ENCODE measurements around the gene PCDHGA3. TPM values are rescaled to one million over a fixed set of nuclear protein-coding genes. Genes with fewer than 3 reads are reported as not detected.

The PCDHGA3 gene
- total RNA-seq, 4 donors from 2014 or later = 0.45 to 1.5 (median 0.52) TPM

- Histone ChIP-seq H3K27ac (no peak overlapping the region), H3K9me3 (peaks cover 19 to 87% (median 65%) of the 10 kb centered on the region in 3 donors), H3K4me1 (peaks cover 0 to 13% (median 4%) of the 10 kb centered on the region in 3 donors), H3K36me3 (peaks cover 5 to 48% (median 10%) of the 10 kb centered on the region in 3 donors), H3K4me3 (peak overlapping the region in 1 of 4 donors; percentile 81), H3K27me3 (no peaks in the 10 kb centered on the region)
- no peak for DNase-seq
- intact Hi-C loops (cut with DNase I) = no loop called here
- 92 to 94% methylated on average over 6 of the region's 6 CpGs for WGBS, 2 donors
- no peak for TF ChIP-seq POLR2A (IDR thresholded peaks at IDR 0.05)
- TF ChIP-seq CTCF (IDR thresholded peaks at IDR 0.05) = no peak
Measured at GRCh38 chr5:141319202-141319601, 24.4 kb upstream of the PCDHGA3 start.

GRCh38 chr5:141319699-141320098, 23.9 kb upstream of the PCDHGA3 start:
- H3K27me3 ChIP-seq = no peaks in the 10 kb centered on the region
- H3K4me1 ChIP-seq = peaks cover 0 to 13% (median 4%) of the 10 kb centered on the region in 3 donors
- peak overlapping the region in 3 of 4 donors; percentile 95 to 97 (median 95) for H3K27ac ChIP-seq
- no peak for DNase-seq
- H3K9me3 ChIP-seq = peaks cover 19 to 86% (median 61%) of the 10 kb centered on the region in 3 donors
- WGBS, 2 donors = 70 to 80% methylated on average over 5 of the region's 5 CpGs
- TF ChIP-seq CTCF (IDR thresholded peaks at IDR 0.05) (no peak), POLR2A (IDR thresholded peaks at IDR 0.05) (no peak)
- peak overlapping the region; percentile 55 to 82 (median 76) for H3K4me3 ChIP-seq
- intact Hi-C loops (cut with DNase I) = no loop called here
- H3K36me3 ChIP-seq = peaks cover 5 to 48% (median 10%) of the 10 kb centered on the region in 3 donors

- intact Hi-C loops (cut with DNase I) = no loop called here
- peaks cover 5 to 44% (median 10%) of the 10 kb centered on the region in 3 donors for H3K36me3 ChIP-seq
- H3K27ac ChIP-seq = peak within 1 kb of the TSS; percentile 86 to 97 (median 95)
- H3K4me3 ChIP-seq = peak within 1 kb of the TSS; percentile 55 to 82 (median 76)
- peak; percentile 73 to 88 (median 80) for TF ChIP-seq CTCF (IDR thresholded peaks at IDR 0.05)
- peak in 3 of 4 donors; percentile 79 to 95 (median 85) for TF ChIP-seq POLR2A (IDR thresholded peaks at IDR 0.05)
- WGBS, 2 donors = 3 to 4% methylated on average over 32 to 41 of the region's 67 CpGs
- peak; percentile 63 for DNase-seq
- H3K4me1 ChIP-seq = peaks cover 0 to 13% (median 4%) of the 10 kb centered on the region in 3 donors
- H3K9me3 ChIP-seq = peaks cover 19 to 86% (median 53%) of the 10 kb centered on the region in 3 donors
- H3K27me3 ChIP-seq = no peaks in the 10 kb centered on the region
Measured at GRCh38 chr5:141320225-141321169, 23.1 kb upstream of the PCDHGA3 start, which contains the start of gene TAF7. TAF7 (minus strand) TSS chr5:141320784; CDS start chr5:141320044, 740 bp downstream.

- H3K4me3 ChIP-seq = no peak overlapping the region
- no peak overlapping the region for H3K27ac ChIP-seq
- H3K27me3 ChIP-seq = peaks cover 0 to 5% (median 0%) of the 10 kb centered on the region in 4 donors
- peaks cover 5 to 26% (median 10%) of the 10 kb centered on the region in 3 donors for H3K36me3 ChIP-seq
- no peak for TF ChIP-seq CTCF (IDR thresholded peaks at IDR 0.05)
- TF ChIP-seq POLR2A (IDR thresholded peaks at IDR 0.05) = no peak
- intact Hi-C loops (cut with DNase I) = no loop called here
- peaks cover 19 to 80% (median 36%) of the 10 kb centered on the region in 3 donors for H3K9me3 ChIP-seq
- peaks cover 0 to 13% (median 4%) of the 10 kb centered on the region in 3 donors for H3K4me1 ChIP-seq
- WGBS, 2 donors = 81 to 87% methylated on average over 3 of the region's 3 CpGs
- DNase-seq = no peak
Measured at GRCh38 chr5:141322261-141322660, 21.4 kb upstream of the PCDHGA3 start.
